GM12878 (cell line): ENCODE measurements around the gene ZNF732.

Experiments used
- CREM ChIP-seq: IDR thresholded peaks from 2 replicates; pipeline ENCODE4 v1.6.1; 2014; ENCODE audit warnings: antibody characterized with exemption, low read depth
- POLR2AphosphoS5 ChIP-seq: IDR thresholded peaks from 2 replicates; pipeline ENCODE4 v1.6.1; 2011; ENCODE audit warnings: mild to moderate bottlenecking, low read length, inconsistent platforms
- SMC3 ChIP-seq: IDR thresholded peaks from 2 replicates; pipeline ENCODE4 v1.6.1; 2011; ENCODE audit warnings: low read length, improper control_type of control experiment, borderline replicate concordance
- TCF3 ChIP-seq: IDR thresholded peaks from 2 replicates; pipeline ENCODE4 v1.6.1; 2012; ENCODE audit warnings: low read depth, mild to moderate bottlenecking, low read length, borderline replicate concordance; ENCODE audit not compliant: insufficient read depth
- TF ChIP-seq, protein P1 (sequence below): fragments of 450-650 bp; IDR thresholded peaks from 2 replicates; pipeline ENCODE4 v1.6.1; 2016; ENCODE audit warnings: mild to moderate bottlenecking
- TF ChIP-seq, protein P2 (sequence below), 3 experiments: IDR thresholded peaks in 2 of 3; conservative IDR thresholded peaks in 1 of 3; 2 replicates each; pipeline ENCODE4 v1.5.1; 2011; ENCODE audit warnings: low read depth in 3 of 3, low read length in 3 of 3, mild to moderate bottlenecking in 3 of 3, control low read depth in 2 of 3, moderate library complexity in 2 of 3, inconsistent platforms in 1 of 3, mixed read lengths in 1 of 3; ENCODE audit not compliant: control insufficient read depth in 2 of 3, insufficient read depth in 1 of 3; ENCODE audit errors: extremely low read depth in 1 of 3

- TF ChIP-seq POLR2AphosphoS5 (no peak), CREM (no peak), TCF3 (no peak), SMC3 (no peak)
- TF ChIP-seq, protein P1, sequence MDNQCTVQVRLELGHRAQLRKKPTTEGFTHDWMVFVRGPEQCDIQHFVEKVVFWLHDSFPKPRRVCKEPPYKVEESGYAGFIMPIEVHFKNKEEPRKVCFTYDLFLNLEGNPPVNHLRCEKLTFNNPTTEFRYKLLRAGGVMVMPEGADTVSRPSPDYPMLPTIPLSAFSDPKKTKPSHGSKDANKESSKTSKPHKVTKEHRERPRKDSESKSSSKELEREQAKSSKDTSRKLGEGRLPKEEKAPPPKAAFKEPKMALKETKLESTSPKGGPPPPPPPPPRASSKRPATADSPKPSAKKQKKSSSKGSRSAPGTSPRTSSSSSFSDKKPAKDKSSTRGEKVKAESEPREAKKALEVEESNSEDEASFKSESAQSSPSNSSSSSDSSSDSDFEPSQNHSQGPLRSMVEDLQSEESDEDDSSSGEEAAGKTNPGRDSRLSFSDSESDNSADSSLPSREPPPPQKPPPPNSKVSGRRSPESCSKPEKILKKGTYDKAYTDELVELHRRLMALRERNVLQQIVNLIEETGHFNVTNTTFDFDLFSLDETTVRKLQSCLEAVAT: no peak
- TF ChIP-seq, protein P2, sequence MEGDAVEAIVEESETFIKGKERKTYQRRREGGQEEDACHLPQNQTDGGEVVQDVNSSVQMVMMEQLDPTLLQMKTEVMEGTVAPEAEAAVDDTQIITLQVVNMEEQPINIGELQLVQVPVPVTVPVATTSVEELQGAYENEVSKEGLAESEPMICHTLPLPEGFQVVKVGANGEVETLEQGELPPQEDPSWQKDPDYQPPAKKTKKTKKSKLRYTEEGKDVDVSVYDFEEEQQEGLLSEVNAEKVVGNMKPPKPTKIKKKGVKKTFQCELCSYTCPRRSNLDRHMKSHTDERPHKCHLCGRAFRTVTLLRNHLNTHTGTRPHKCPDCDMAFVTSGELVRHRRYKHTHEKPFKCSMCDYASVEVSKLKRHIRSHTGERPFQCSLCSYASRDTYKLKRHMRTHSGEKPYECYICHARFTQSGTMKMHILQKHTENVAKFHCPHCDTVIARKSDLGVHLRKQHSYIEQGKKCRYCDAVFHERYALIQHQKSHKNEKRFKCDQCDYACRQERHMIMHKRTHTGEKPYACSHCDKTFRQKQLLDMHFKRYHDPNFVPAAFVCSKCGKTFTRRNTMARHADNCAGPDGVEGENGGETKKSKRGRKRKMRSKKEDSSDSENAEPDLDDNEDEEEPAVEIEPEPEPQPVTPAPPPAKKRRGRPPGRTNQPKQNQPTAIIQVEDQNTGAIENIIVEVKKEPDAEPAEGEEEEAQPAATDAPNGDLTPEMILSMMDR (IDR thresholded peaks at IDR 0.05 in 2 of 3, conservative IDR thresholded peaks at IDR 0.05 in 1 of 3; ENCODE audit: control insufficient read depth in 2 of 3, extremely low read depth in 1 of 3, insufficient read depth in 1 of 3, low read depth in 3 of 3, low read length in 3 of 3): no peak
These were observed 61.8 kb downstream of the ZNF732 start for GRCh38 chr4:243426-243825.
